Neural cell (in vitro differentiated cells): ENCODE results near the gene SLC16A4. TPM values are rescaled to one million over a fixed set of nuclear protein-coding genes. Genes with fewer than 3 reads are reported as not detected.

Experiments
- H2AFZ ChIP-seq: fragments of 200-600, 300-800 bp; sonication (generic), shearing (Covaris generic); 2 replicates; pipeline ENCODE4 v1.6.0; 2014; ENCODE audit warnings: low read depth, mild to moderate bottlenecking, antibody characterized with exemption, low read length, moderate library complexity
- H3F3A ChIP-seq: fragments of 200-600 bp; shearing (Covaris generic); 2 replicates; pipeline ENCODE4 v1.6.1; 2016; ENCODE audit warnings: mild to moderate bottlenecking, moderate library complexity, mixed read lengths, antibody characterized with exemption, low read length; ENCODE audit not compliant: insufficient read depth, poor library complexity, severe bottlenecking
- H3K27ac ChIP-seq: fragments of 200-600, 300-800 bp; sonication (generic), shearing (Covaris generic); 2 replicates; pipeline ENCODE4 v1.5.1; 2014; ENCODE audit warnings: mild to moderate bottlenecking, low read length, moderate library complexity
- H3K27me3 ChIP-seq: fragments of 300-800, 200-600 bp; sonication (generic), shearing (Covaris generic); 2 replicates; pipeline ENCODE4 v1.6.0; 2014; ENCODE audit warnings: mild to moderate bottlenecking, low read depth, low read length, moderate library complexity; ENCODE audit not compliant: insufficient read depth
- H3K36me3 ChIP-seq: fragments of 300-800, 200-600 bp; sonication (generic), shearing (Covaris generic); 2 replicates; pipeline ENCODE4 v1.5.1; 2014; ENCODE audit warnings: mild to moderate bottlenecking, antibody characterized with exemption, low read length, moderate library complexity; ENCODE audit not compliant: insufficient read depth
- H3K4me2 ChIP-seq: fragments of 300-800, 200-600 bp; sonication (generic), shearing (Covaris generic); 2 replicates; pipeline ENCODE4 v1.6.0; 2014; ENCODE audit warnings: mild to moderate bottlenecking, low read length
- H3K4me3 ChIP-seq: fragments of 300-800, 200-600 bp; sonication (generic), shearing (Covaris generic); 2 replicates; pipeline ENCODE4 v1.5.1; 2014; ENCODE audit warnings: mild to moderate bottlenecking, low read length, moderate library complexity
- H3K79me2 ChIP-seq: fragments of 200-600 bp; shearing (Covaris generic); replicated peaks from 2 replicates; pipeline ENCODE4 v1.6.0; 2014; ENCODE audit warnings: mild to moderate bottlenecking, low read length, moderate library complexity; ENCODE audit not compliant: insufficient read depth
- H3K9ac ChIP-seq: fragments of 300-800, 200-600 bp; sonication (generic), shearing (Covaris generic); 2 replicates; pipeline ENCODE4 v1.6.1; 2016; ENCODE audit warnings: mild to moderate bottlenecking, low read length, mixed read lengths
- H3K9me2 ChIP-seq: fragments of 200-600 bp; shearing (Covaris generic); 2 replicates; pipeline ENCODE4 v1.6.1; 2016; ENCODE audit warnings: mild to moderate bottlenecking, low read length, mixed read lengths; ENCODE audit not compliant: insufficient read depth
- H3K9me3 ChIP-seq: fragments of 200-600, 300-800 bp; sonication (generic), shearing (Covaris generic); 2 replicates; pipeline ENCODE4 v1.6.1; 2016; ENCODE audit warnings: mild to moderate bottlenecking, mixed run types, low read length, moderate library complexity, mixed read lengths
- H4K20me1 ChIP-seq: fragments of 200-600 bp; shearing (Covaris generic); 2 replicates; pipeline ENCODE4 v1.6.1; 2016; ENCODE audit warnings: mild to moderate bottlenecking, mixed run types; ENCODE audit not compliant: insufficient read depth
- CTCF ChIP-seq: fragments of 450-650 bp; IDR thresholded peaks from 2 replicates; pipeline ENCODE4 v1.5.1; 2014; ENCODE audit warnings: antibody characterized with exemption, mild to moderate bottlenecking, moderate library complexity; ENCODE audit not compliant: poor library complexity, severe bottlenecking
- EP300 ChIP-seq: fragments of 450-650 bp; conservative IDR thresholded peaks from 2 replicates; pipeline ENCODE4 v1.6.1; 2014; ENCODE audit warnings: antibody characterized with exemption, mild to moderate bottlenecking, moderate library complexity; ENCODE audit not compliant: poor library complexity, severe bottlenecking
- EZH2 ChIP-seq: fragments of 200-600, 300-800 bp; shearing (Covaris generic), sonication (generic); IDR thresholded peaks from 2 replicates; pipeline ENCODE4 v1.6.1; 2014; ENCODE audit warnings: antibody characterized with exemption, low read length, borderline replicate concordance, mild to moderate bottlenecking; ENCODE audit not compliant: insufficient read depth, poor library complexity, severe bottlenecking
- MXI1 ChIP-seq: fragments of 450-650 bp; conservative IDR thresholded peaks from 2 replicates; pipeline ENCODE4 v1.6.1; 2014; ENCODE audit warnings: antibody characterized with exemption, mild to moderate bottlenecking; ENCODE audit not compliant: poor library complexity, severe bottlenecking
- POLR2AphosphoS5 ChIP-seq: IDR thresholded peaks from 2 replicates; pipeline ENCODE4 v1.6.1; 2012
- RAD21 ChIP-seq: fragments of 450-650 bp; conservative IDR thresholded peaks from 2 replicates; pipeline ENCODE4 v1.6.1; 2014; ENCODE audit warnings: antibody characterized with exemption, mild to moderate bottlenecking, moderate library complexity
- REST ChIP-seq: IDR thresholded peaks from 2 replicates; pipeline ENCODE4 v1.6.1; 2012; ENCODE audit warnings: borderline replicate concordance
- SMC3 ChIP-seq: fragments of 450-650 bp; conservative IDR thresholded peaks from 2 replicates; pipeline ENCODE4 v1.6.1; 2014; ENCODE audit warnings: antibody characterized with exemption, mild to moderate bottlenecking, moderate library complexity; ENCODE audit not compliant: poor library complexity
- TAF1 ChIP-seq: IDR thresholded peaks from 2 replicates; pipeline ENCODE4 v1.6.1; 2012; ENCODE audit warnings: low read depth
- polyA plus RNA-seq: library from polyadenylated mRNA; depleted of rRNA; stranded (reverse); fragments of >200 nt; gene quantifications from 2 replicates; pipeline ENCODE4 v1.2.3, GENCODE V29; 2014

The SLC16A4 gene
- polyA plus RNA-seq, 1 donor from 2014 or later = 1.2 TPM

- H3K79me2 ChIP-seq = no peaks in the 10 kb centered on the region
- no peaks in the 10 kb centered on the region for H4K20me1 ChIP-seq
- no peaks in the 10 kb centered on the region for H3K27me3 ChIP-seq
- no peaks in the 10 kb centered on the region for H3K9me3 ChIP-seq
- no peak overlapping the region for H3K4me2 ChIP-seq
- H3K36me3 ChIP-seq = no peaks in the 10 kb centered on the region
- no peak for TF ChIP-seq REST
- no peak for TF ChIP-seq CTCF
- no peak for TF ChIP-seq TAF1
- TF ChIP-seq EZH2 = no peak
- no peak for TF ChIP-seq RAD21
- no peak for TF ChIP-seq MXI1
- TF ChIP-seq POLR2AphosphoS5 = no peak
- TF ChIP-seq EP300 = no peak
- TF ChIP-seq SMC3 = no peak
- H2AFZ ChIP-seq = no peak overlapping the region
- no peak overlapping the region for H3K27ac ChIP-seq
- H3F3A ChIP-seq = no peaks in the 10 kb centered on the region
- no peaks in the 10 kb centered on the region for H3K9me2 ChIP-seq
- no peak overlapping the region for H3K4me3 ChIP-seq
- H3K9ac ChIP-seq = no peak overlapping the region
These were observed 2.5 kb upstream of the SLC16A4 start for GRCh38 chr1:110393286-110393685.

- Histone ChIP-seq H3K27me3 (no peaks in the 10 kb centered on the region), H4K20me1 (no peaks in the 10 kb centered on the region), H3F3A (no peaks in the 10 kb centered on the region), H3K4me2 (no peak overlapping the region), H3K36me3 (no peaks in the 10 kb centered on the region), H3K79me2 (no peaks in the 10 kb centered on the region), H3K9me2 (no peaks in the 10 kb centered on the region), H3K4me3 (no peak overlapping the region), H2AFZ (no peak overlapping the region), H3K9ac (no peak overlapping the region), H3K9me3 (no peaks in the 10 kb centered on the region), H3K27ac (no peak overlapping the region)
- TF ChIP-seq REST (no peak), SMC3 (no peak), POLR2AphosphoS5 (no peak), MXI1 (no peak), CTCF (no peak), EP300 (no peak), TAF1 (no peak), EZH2 (no peak), RAD21 (no peak)
These were observed 730 bp downstream of the SLC16A4 start for GRCh38 chr1:110390096-110390495.
